NCI-H446 (cell line): ENCODE data around the gene ZNF891.

Source experiments
- DNase-seq, 2 experiments: peaks; one replicate each; lab custom pipeline; 2025; lab: John Stamatoyannopoulos, UW

ZNF891 gene

DNA sequence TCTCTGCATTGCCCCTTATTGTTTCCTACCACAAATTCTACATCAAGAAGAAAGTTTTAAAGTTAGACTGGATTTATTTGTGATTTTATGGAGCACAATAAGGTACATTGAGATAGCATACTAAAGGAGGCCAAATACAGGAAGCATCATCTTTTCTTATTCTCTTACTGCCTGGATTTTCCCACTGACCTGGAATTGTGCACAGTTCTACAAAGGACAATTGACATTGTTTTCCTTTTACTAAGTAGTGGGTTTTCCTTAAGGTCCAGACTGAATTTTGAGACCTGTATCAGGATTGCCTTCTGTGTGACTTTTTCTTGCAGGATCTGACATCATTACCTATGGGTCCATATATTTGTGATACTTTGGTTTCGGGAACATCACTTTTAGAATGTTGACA is 68.1 kb downstream of the ZNF891 start:
- DNase-seq: no peak

DNA sequence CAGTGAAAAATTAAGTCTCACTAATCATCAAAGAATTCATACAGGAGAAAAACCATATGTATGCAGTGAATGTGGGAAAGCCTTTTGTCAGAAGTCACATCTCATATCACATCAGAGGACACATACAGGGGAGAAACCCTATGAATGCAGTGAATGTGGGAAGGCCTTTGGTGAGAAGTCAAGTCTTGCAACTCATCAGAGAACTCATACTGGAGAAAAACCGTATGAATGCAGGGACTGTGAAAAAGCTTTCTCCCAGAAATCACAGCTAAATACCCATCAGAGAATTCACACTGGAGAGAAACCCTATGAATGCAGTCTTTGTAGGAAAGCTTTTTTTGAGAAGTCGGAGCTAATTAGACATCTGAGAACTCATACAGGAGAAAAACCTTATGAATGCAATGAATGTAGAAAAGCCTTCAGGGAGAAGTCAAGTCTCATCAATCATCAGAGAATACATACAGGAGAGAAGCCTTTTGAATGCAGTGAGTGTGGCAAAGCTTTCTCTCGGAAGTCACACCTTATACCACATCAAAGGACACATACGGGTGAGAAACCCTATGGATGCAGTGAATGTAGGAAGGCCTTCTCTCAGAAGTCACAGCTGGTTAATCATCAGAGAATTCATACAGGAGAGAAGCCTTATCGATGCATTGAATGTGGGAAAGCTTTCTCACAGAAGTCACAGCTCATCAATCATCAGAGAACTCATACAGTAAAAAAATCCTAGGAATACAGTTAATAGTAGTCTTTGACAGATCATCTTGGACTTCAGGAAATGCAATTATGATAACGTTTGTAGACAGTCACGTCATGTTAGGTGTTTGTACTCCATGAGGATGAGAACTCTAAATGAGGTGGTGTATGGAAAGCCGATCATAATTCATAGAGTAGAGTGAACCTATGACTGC is 71.6 kb downstream of the ZNF891 start:
- DNase-seq: peak in 1 of 2 experiments; percentile 2

DNA sequence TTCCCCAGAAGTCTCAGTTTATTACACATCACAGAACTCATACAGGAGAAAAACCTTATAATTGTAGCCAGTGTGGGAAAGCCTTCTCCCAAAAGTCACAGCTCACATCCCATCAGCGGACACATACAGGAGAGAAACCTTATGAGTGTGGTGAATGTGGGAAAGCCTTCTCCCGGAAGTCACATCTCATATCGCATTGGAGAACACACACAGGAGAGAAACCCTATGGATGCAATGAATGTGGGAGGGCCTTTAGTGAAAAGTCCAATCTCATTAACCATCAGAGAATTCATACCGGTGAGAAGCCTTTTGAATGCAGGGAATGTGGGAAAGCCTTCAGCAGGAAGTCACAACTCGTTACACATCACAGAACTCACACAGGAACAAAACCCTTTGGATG is 72.6 kb downstream of the ZNF891 start:
- no peak for DNase-seq
